Activated CD4-positive, alpha-beta T cell treated with anti-CD3 and anti-CD28 coated beads for 36 hours (primary cell): ENCODE measurements around the gene WNT1. TPM values are rescaled to one million over a fixed set of nuclear protein-coding genes. Genes with fewer than 3 reads are reported as not detected.
A peak's percentile ranks its signal among the peaks of the same experiment; 100 is the strongest.

Source experiments
- ATAC-seq: fragments of 200-7000 bp; cut with Tn5 transposase; one replicate; pipeline ENCODE4 v1.10.0; 2021; ENCODE audit warnings: mild to moderate bottlenecking, moderate library complexity
- CTCF ChIA-PET: fragments of 350-600 bp; sonication (Branson Sonifier 250); formaldehyde crosslinking; loops from one replicate; lab custom pipeline; 2021; ENCODE audit warnings: antibody characterized with exemption; lab: Charles Lee
- POLR2A ChIA-PET: fragments of 350-600 bp; sonication (Branson Sonifier 250); formaldehyde crosslinking; loops from one replicate; lab custom pipeline; 2021; ENCODE audit warnings: antibody characterized with exemption, inconsistent platforms; lab: Charles Lee
- DNase-seq: peaks from one replicate; pipeline ENCODE4 v3.0.0-alpha.2; 2020
- H3K27ac Mint-ChIP-seq: one replicate; pipeline ENCODE4 v1.8.0; 2021; ENCODE audit warnings: mixed read lengths
- H3K27me3 Mint-ChIP-seq: one replicate; pipeline ENCODE4 v1.8.0; 2021; ENCODE audit warnings: mixed read lengths
- H3K36me3 Mint-ChIP-seq: one replicate; pipeline ENCODE4 v1.8.0; 2021; ENCODE audit warnings: low read depth, mixed read lengths
- H3K4me1 Mint-ChIP-seq: one replicate; pipeline ENCODE4 v1.8.0; 2021; ENCODE audit warnings: mixed read lengths
- H3K4me3 Mint-ChIP-seq: one replicate; pipeline ENCODE4 v1.8.0; 2021; ENCODE audit warnings: mild to moderate bottlenecking, moderate library complexity, mixed read lengths
- H3K9me3 Mint-ChIP-seq: one replicate; pipeline ENCODE4 v1.8.0; 2021; ENCODE audit warnings: low read depth, mixed read lengths
- intact Hi-C, 2 experiments: fragments of 100-400 bp; cut with DNase I in 1 of 2; cut with micrococcal nuclease in 1 of 2; formaldehyde crosslinking; loops; one replicate each; pipeline versions ENCODE4 v1.14.2 to v1.15.1; 2022 to 2024; cut with DNase I, micrococcal nuclease
- total RNA-seq, 2 experiments: library from RNA; stranded (reverse); gene quantifications; one replicate each; pipeline ENCODE4 v1.2.3, GENCODE V29; 2021

Gene WNT1
- total RNA-seq, 2 experiments from 2014 or later: not detected

- Mint-ChIP-seq H3K9me3 (no peaks in the 10 kb centered on the region), H3K4me1 (no peaks in the 10 kb centered on the region), H3K4me3 (no peak overlapping the region), H3K36me3 (peaks cover 50% of the 10 kb centered on the region), H3K27ac (peak overlapping the region; percentile 34), H3K27me3 (no peaks in the 10 kb centered on the region)
- POLR2A ChIA-PET: no interaction called here
- DNase-seq (no peak), ATAC-seq (no peak)
- CTCF ChIA-PET: interaction anchor here (0.5 to 1.4 kb wide), 6 partner anchors 13 to 82 kb away, joined by 3 read pairs; no protein-coding TSS in a partner anchor
- intact Hi-C loops: no loop called here
Measured at GRCh38 chr12:49026101-49026500, 48.0 kb downstream of the WNT1 start.

GRCh38 chr12:49026678-49027480, 48.8 kb downstream of the WNT1 start:
- H3K36me3 Mint-ChIP-seq: peaks cover 48% of the 10 kb centered on the region
- H3K4me3 Mint-ChIP-seq: no peak overlapping the region
- no peaks in the 10 kb centered on the region for H3K4me1 Mint-ChIP-seq
- H3K27me3 Mint-ChIP-seq: no peaks in the 10 kb centered on the region
- CTCF ChIA-PET: interaction anchor here (1.5 kb wide), 1 partner anchor 39 kb away, joined by 8 read pairs; no protein-coding TSS in a partner anchor
- H3K9me3 Mint-ChIP-seq: no peaks in the 10 kb centered on the region
- DNase-seq (no peak), ATAC-seq (no peak)
- POLR2A ChIA-PET: no interaction called here
- intact Hi-C loops: no loop called here
- H3K27ac Mint-ChIP-seq: no peak overlapping the region

- DNase-seq: no peak
- H3K36me3 Mint-ChIP-seq: peaks cover 45% of the 10 kb centered on the region
- no peaks in the 10 kb centered on the region for H3K27me3 Mint-ChIP-seq
- H3K9me3 Mint-ChIP-seq: no peaks in the 10 kb centered on the region
- ChIA-PET POLR2A (no interaction called here), CTCF (interaction anchor here (0.6 to 1.5 kb wide), 3 partner anchors 10 to 72 kb away, joined by 3 to 8 read pairs (median 5); no protein-coding TSS in a partner anchor)
- ATAC-seq: no peak
- no peak overlapping the region for H3K27ac Mint-ChIP-seq
- H3K4me1 Mint-ChIP-seq: no peaks in the 10 kb centered on the region
- H3K4me3 Mint-ChIP-seq: no peak overlapping the region
- intact Hi-C loops: no loop called here
Measured at GRCh38 chr12:49027846-49028555, 49.9 kb downstream of the WNT1 start.

DNA sequence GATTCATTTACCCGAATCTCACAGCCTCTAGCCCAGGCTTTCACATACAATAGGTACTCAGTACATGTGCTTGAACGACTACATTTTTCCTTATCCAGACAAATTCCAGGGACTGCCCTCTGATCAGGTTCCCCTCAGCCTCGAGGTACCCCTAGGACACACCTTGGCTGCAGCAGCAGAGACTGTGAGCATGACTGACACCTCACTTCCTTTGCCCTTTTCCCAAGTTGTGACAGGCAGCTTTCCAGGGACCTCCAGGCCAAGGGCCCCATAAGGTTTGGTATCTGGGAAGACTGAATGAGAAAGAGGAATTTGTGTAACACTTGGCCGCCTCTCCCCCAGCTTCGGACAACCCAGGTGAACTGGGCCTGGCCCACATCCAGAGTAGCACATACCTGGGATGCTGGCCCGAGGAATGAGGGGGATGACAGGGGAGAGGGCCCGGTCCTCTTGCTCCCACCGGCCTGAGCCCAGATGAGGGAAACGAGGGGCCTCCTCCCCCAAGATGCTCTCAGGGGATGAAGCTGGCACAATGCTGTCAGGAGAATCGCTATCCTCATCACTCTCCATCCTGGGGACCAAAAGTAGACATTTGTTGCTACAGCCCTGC, 50.6 kb downstream of the WNT1 start:
- no peaks in the 10 kb centered on the region for H3K27me3 Mint-ChIP-seq
- intact Hi-C loops: no loop called here
- H3K36me3 Mint-ChIP-seq: peaks cover 43% of the 10 kb centered on the region
- no peak for DNase-seq
- no peak overlapping the region for H3K4me3 Mint-ChIP-seq
- POLR2A ChIA-PET: no interaction called here
- no peak for ATAC-seq
- H3K4me1 Mint-ChIP-seq: no peaks in the 10 kb centered on the region
- H3K27ac Mint-ChIP-seq: no peak overlapping the region
- CTCF ChIA-PET: interaction anchor here (0.6 to 2.1 kb wide), 5 partner anchors 11 to 41 kb away, joined by 3 to 15 read pairs (median 8); no protein-coding TSS in a partner anchor
- no peaks in the 10 kb centered on the region for H3K9me3 Mint-ChIP-seq

DNA sequence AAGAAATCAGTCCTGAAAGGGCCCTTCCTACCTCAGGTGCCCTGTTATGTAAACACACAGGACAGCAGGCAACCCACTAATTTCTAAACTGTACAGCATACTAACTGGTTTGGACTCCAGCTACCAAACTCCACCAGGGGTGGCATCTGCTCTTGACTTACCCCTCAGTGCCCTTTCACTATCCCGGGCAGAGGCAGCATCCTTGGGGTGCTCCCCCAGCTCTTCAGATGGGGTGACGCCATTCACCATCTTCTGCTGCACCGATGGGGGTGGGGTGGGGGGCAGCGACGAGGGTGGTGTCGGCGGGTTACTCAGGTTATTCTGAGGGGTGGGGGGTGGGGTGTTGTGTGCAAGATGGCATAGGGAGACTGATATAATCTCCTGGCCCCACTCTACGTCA, 52.0 kb downstream of the WNT1 start:
- no peaks in the 10 kb centered on the region for H3K9me3 Mint-ChIP-seq
- ChIA-PET POLR2A (interaction anchor here (1.0 kb wide), 1 partner anchor 42 kb away, joined by 3 read pairs; no protein-coding TSS in a partner anchor), CTCF (interaction anchor here (0.6 to 2.1 kb wide), 7 partner anchors 9 to 68 kb away, joined by 3 to 15 read pairs (median 4); no protein-coding TSS in a partner anchor)
- H3K27ac Mint-ChIP-seq: peak overlapping the region; percentile 10
- intact Hi-C loops: no loop called here
- H3K4me3 Mint-ChIP-seq: no peak overlapping the region
- H3K4me1 Mint-ChIP-seq: no peaks in the 10 kb centered on the region
- H3K27me3 Mint-ChIP-seq: no peaks in the 10 kb centered on the region
- ATAC-seq (no peak), DNase-seq (no peak)
- H3K36me3 Mint-ChIP-seq: peaks cover 40% of the 10 kb centered on the region

- Mint-ChIP-seq H3K4me1 (no peaks in the 10 kb centered on the region), H3K9me3 (no peaks in the 10 kb centered on the region), H3K27me3 (no peaks in the 10 kb centered on the region), H3K4me3 (no peak overlapping the region), H3K36me3 (peaks cover 37% of the 10 kb centered on the region), H3K27ac (no peak overlapping the region)
- ChIA-PET POLR2A (interaction anchor here (0.6 kb wide), 1 partner anchor 181 kb away, joined by 3 read pairs; no protein-coding TSS in a partner anchor), CTCF (interaction anchor here (0.7 to 2.1 kb wide), 6 partner anchors 8 to 57 kb away, joined by 3 to 15 read pairs (median 4); partner anchors contain the start of gene PRKAG1)
- DNase-seq (no peak), ATAC-seq (no peak)
- intact Hi-C loops: no loop called here
Measured at GRCh38 chr12:49030714-49031572, 52.8 kb downstream of the WNT1 start.

GRCh38 chr12:49031573-49032161, 53.5 kb downstream of the WNT1 start:
- H3K4me3 Mint-ChIP-seq: no peak overlapping the region
- ChIA-PET POLR2A (interaction anchor here (0.6 kb wide), 1 partner anchor 182 kb away, joined by 3 read pairs; no protein-coding TSS in a partner anchor), CTCF (no interaction called here)
- H3K4me1 Mint-ChIP-seq: no peaks in the 10 kb centered on the region
- H3K27ac Mint-ChIP-seq: no peak overlapping the region
- H3K27me3 Mint-ChIP-seq: no peaks in the 10 kb centered on the region
- H3K9me3 Mint-ChIP-seq: no peaks in the 10 kb centered on the region
- peaks cover 36% of the 10 kb centered on the region for H3K36me3 Mint-ChIP-seq
- intact Hi-C loops: no loop called here
- DNase-seq: no peak
- no peak for ATAC-seq

Other genes with a start within 250 kb of the WNT1 start
- under 1 TPM; 0.05 to 0.09 TPM for gene ADCY6, start 189.2 kb upstream of the WNT1 start, total RNA-seq
- gene CACNB3, start 159.8 kb upstream of the WNT1 start, total RNA-seq: 10 to 100 TPM; 11.5 to 16.1 TPM
- gene DDX23, start 126.2 kb upstream of the WNT1 start, total RNA-seq: 100 to 1,000 TPM; 115 to 120 TPM
- gene RND1, start 112.5 kb upstream of the WNT1 start, total RNA-seq: 1 to 10 TPM; 2.2 to 3.3 TPM
- gene FKBP11, start 52.8 kb upstream of the WNT1 start, total RNA-seq: 10 to 100 TPM; 56.8 to 63.8 TPM
- gene ARF3, start 20.8 kb upstream of the WNT1 start, total RNA-seq: 10 to 100 TPM; 84.7 to 96.1 TPM
- gene WNT10B, start 6.6 kb upstream of the WNT1 start, total RNA-seq: under 1 TPM; 0.16 to 0.18 TPM
- under 1 TPM; 0.48 to 0.61 TPM for gene DDN, start 21.1 kb downstream of the WNT1 start, total RNA-seq
- gene PRKAG1, start 40.5 kb downstream of the WNT1 start, total RNA-seq: 10 to 100 TPM; 54.5 to 62.6 TPM
- 10 to 100 TPM; 48.3 to 58.2 TPM for gene KMT2D, start 82.5 kb downstream of the WNT1 start, total RNA-seq
- gene RHEBL1, start 91.7 kb downstream of the WNT1 start, total RNA-seq: 10 to 100 TPM in 1 of 2 experiments, 1 to 10 TPM in 1; 6.7 to 13.3 TPM
- not detected for gene DHH, start 116.5 kb downstream of the WNT1 start, total RNA-seq
- gene LMBR1L, start 132.5 kb downstream of the WNT1 start, total RNA-seq: 10 to 100 TPM; 45.0 to 48.0 TPM
- gene TUBA1B, start 153.1 kb downstream of the WNT1 start, total RNA-seq: 1,000 to 10,000 TPM; 2,393 to 2,425 TPM
- gene TUBA1A, start 210.8 kb downstream of the WNT1 start, total RNA-seq: 10 to 100 TPM; 75.7 to 98.5 TPM